Sigmoid colon (tissue), 7 donors: ENCODE results near the gene CHAF1B. TPM values are rescaled to one million over a fixed set of nuclear protein-coding genes. Genes with fewer than 3 reads are reported as not detected.
"Not testable (repeated sequence)": the region's sequence is repeated elsewhere in the genome, so short reads cannot be mapped to it uniquely, and the experiment has no call there.

Experiments
- DNase-seq: peaks from one replicate; pipeline ENCODE4 v3.0.0-alpha.2; 2019
- H3K27ac ChIP-seq, 4 donors: fragments of 200-600 bp; sonication (generic); one replicate each; pipeline ENCODE4 v1.5.1; 2016 to 2019; ENCODE audit warnings: mild to moderate bottlenecking in 1 of 4
- H3K27me3 ChIP-seq, 3 donors: fragments of 200-600 bp; sonication (generic); one replicate each; pipeline ENCODE4 v1.5.1; 2019; ENCODE audit warnings: mild to moderate bottlenecking in 1 of 3
- H3K36me3 ChIP-seq, 4 donors: fragments of 200-600 bp; sonication (generic); one replicate each; pipeline ENCODE4 v1.5.1; 2016 to 2019
- H3K4me1 ChIP-seq, 4 donors: fragments of 200-600 bp; sonication (generic); one replicate each; pipeline ENCODE4 v1.5.1; 2017 to 2019
- H3K4me3 ChIP-seq, 4 donors: fragments of 200-600 bp; sonication (generic); one replicate each; pipeline ENCODE4 v1.5.1; 2017 to 2019; ENCODE audit warnings: mild to moderate bottlenecking in 2 of 4, moderate library complexity in 1 of 4
- H3K9me3 ChIP-seq, 4 donors: fragments of 200-600 bp in 3 of 4; sonication (generic) in 3 of 4; one replicate each; pipeline versions ENCODE4 v1.5.1 to v1.6.1; 2013 to 2019
- CTCF ChIP-seq, 4 experiments: fragments of 450-650 bp in 3 of 4; fragments of 200-600 bp in 1 of 4; IDR thresholded peaks; one replicate each; pipeline ENCODE4 v1.5.1; 2016 to 2019; ENCODE audit warnings: antibody characterized with exemption in 4 of 4, mild to moderate bottlenecking in 3 of 4, moderate library complexity in 2 of 4
- EP300 ChIP-seq, 4 donors: sonication (generic); formaldehyde crosslinking; IDR thresholded peaks; one replicate each; pipeline ENCODE4 v1.6.1; 2017; ENCODE audit warnings: antibody characterized with exemption in 4 of 4
- POLR2A ChIP-seq, 2 donors: fragments of 450-650 bp; IDR thresholded peaks; one replicate each; pipeline ENCODE4 v1.6.1; 2016; ENCODE audit warnings: antibody characterized with exemption in 2 of 2, mild to moderate bottlenecking in 2 of 2, moderate library complexity in 2 of 2
- POLR2AphosphoS5 ChIP-seq, 4 donors: sonication (generic); formaldehyde crosslinking; IDR thresholded peaks; one replicate each; pipeline ENCODE4 v1.6.1; 2017; ENCODE audit warnings: antibody characterized with exemption in 4 of 4
- WGBS, 2 donors: extraction: QIAGEN DNeasy Blood & Tissue Kit; methylation state at CpG; one replicate each; pipeline ENCODE4 v1.1.7; 2013; 5-methylcytosine and 5-hydroxymethylcytosine counted together
- intact Hi-C: fragments of 100-400 bp; cut with DNase I; formaldehyde crosslinking; loops from one replicate; pipeline ENCODE4 v1.15.1; 2023
- polyA plus RNA-seq, 3 donors: library from polyadenylated mRNA; stranded (reverse); fragments of 200-250 nt; gene quantifications; one replicate each; pipeline ENCODE4 v1.2.3, GENCODE V29; 2013
- total RNA-seq, 4 donors: library from RNA; depleted of rRNA; stranded (reverse); fragments of >200 nt; gene quantifications; one replicate each; pipeline ENCODE4 v1.1.0, GENCODE V29; 2016
- donor health status: healthy with polysubstance abuse.
- donor health status: Bipolar disorder and iron deficiency.
- donor health status: healthy.

The CHAF1B gene
- total RNA-seq (under 1 TPM; 0.36 to 0.95 (median 0.61) TPM), polyA plus RNA-seq (1 to 10 TPM in 2 of 3 donors, under 1 TPM in 1; 0.60 to 3.5 (median 1.4) TPM)

DNA sequence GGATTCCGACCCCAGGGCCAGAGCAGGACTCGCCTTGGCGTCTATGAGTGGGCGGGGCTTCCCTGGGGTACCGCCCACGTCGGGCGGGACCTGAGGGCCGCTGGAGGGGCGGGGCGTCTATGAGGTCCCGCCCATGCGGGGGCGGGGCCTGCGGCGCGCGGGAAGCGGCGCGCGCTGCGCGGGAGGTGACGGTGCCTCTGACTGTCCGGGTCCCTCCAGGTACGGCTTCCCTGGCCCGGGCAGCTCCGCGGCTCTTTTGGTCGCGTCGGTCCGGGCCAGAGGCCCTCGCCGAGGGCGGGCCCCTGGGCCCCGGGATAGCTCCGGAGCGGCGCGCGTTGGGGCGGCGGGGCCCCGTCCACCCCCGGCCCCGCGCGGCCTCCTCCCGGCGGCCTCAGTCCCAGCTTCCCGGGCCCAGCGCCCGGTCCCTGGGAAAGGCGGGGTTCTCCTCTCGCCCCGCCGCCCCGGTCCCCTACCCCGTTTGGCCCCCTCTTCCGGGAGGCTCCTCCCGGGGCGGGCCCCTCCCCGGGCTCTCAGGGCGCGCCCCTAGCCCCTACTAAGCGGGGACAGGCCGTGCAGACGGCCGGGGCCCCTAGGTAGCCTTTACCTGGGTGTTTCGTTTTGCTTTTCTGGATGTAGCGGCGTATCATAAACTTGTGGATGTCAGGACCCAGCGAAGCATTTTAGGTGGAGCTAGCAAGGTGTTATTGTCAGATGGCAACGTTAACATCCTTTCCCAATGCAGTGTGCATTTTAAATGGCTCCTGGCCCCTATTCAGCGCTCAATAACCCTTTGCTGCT lies at the start of gene CHAF1B:
Gene CHAF1B (plus strand): TSS at position 160 of the 798 bp plus-strand sequence. CDS start 745 bp downstream, outside the sequence.
- Histone ChIP-seq H3K4me1 (peaks cover 0 to 15% (median 5%) of the 10 kb centered on the region in 4 donors), H3K27me3 (no peaks in the 10 kb centered on the region), H3K36me3 (no peaks in the 10 kb centered on the region), H3K9me3 (no peaks in the 10 kb centered on the region), H3K4me3 (peak within 1 kb of the TSS; percentile 56 to 83 (median 64)), H3K27ac (peak within 1 kb of the TSS; percentile 46 to 68 (median 60))
- TF ChIP-seq POLR2A (IDR thresholded peaks at IDR 0.05) = no peak
- TF ChIP-seq EP300 (IDR thresholded peaks at IDR 0.05) = no peak
- TF ChIP-seq POLR2AphosphoS5 (IDR thresholded peaks at IDR 0.05) = peak in 3 of 4 donors; percentile 5 to 44 (median 11)
- no peak for TF ChIP-seq CTCF (IDR thresholded peaks at IDR 0.05)
- peak; percentile 85 for DNase-seq
- WGBS, 2 donors = 1% methylated on average over 77 of the region's 77 CpGs
- intact Hi-C loops = loop anchor here (5.0 kb wide), 1 partner anchor 248 kb away; the partner anchor contains the start of gene CBR3

GRCh38 chr21:36337099-36337509 lies 48.1 kb upstream of the CHAF1B start:
- no peaks in the 10 kb centered on the region for H3K27me3 ChIP-seq
- H3K27ac ChIP-seq = no peak overlapping the region
- peaks cover 0 to 17% (median 4%) of the 10 kb centered on the region in 4 donors for H3K4me1 ChIP-seq
- DNase-seq = no peak
- no peak overlapping the region for H3K4me3 ChIP-seq
- no peak for TF ChIP-seq EP300 (IDR thresholded peaks at IDR 0.05)
- no peak for TF ChIP-seq CTCF (IDR thresholded peaks at IDR 0.05)
- TF ChIP-seq POLR2AphosphoS5 (IDR thresholded peaks at IDR 0.05) = no peak
- TF ChIP-seq POLR2A (IDR thresholded peaks at IDR 0.05) = no peak
- no peaks in the 10 kb centered on the region for H3K9me3 ChIP-seq
- H3K36me3 ChIP-seq = peaks cover 11 to 72% (median 27%) of the 10 kb centered on the region in 4 donors
- intact Hi-C loops = no loop called here
- 94 to 95% methylated on average over 3 of the region's 3 CpGs for WGBS, 2 donors

- no peak overlapping the region for H3K27ac ChIP-seq
- no peaks in the 10 kb centered on the region for H3K4me1 ChIP-seq
- H3K36me3 ChIP-seq = peaks cover 14 to 86% (median 38%) of the 10 kb centered on the region in 4 donors
- intact Hi-C loops = no loop called here
- H3K27me3 ChIP-seq = no peaks in the 10 kb centered on the region
- TF ChIP-seq CTCF (IDR thresholded peaks at IDR 0.05) = no peak
- TF ChIP-seq POLR2AphosphoS5 (IDR thresholded peaks at IDR 0.05) = no peak
- TF ChIP-seq EP300 (IDR thresholded peaks at IDR 0.05) = no peak
- TF ChIP-seq POLR2A (IDR thresholded peaks at IDR 0.05) = no peak
- no peak for DNase-seq
- WGBS, 2 donors = 97 to 98% methylated on average over 10 of the region's 10 CpGs
- no peaks in the 10 kb centered on the region for H3K9me3 ChIP-seq
- no peak overlapping the region for H3K4me3 ChIP-seq
These were observed 46.2 kb upstream of the CHAF1B start for GRCh38 chr21:36338975-36339374.

- H3K36me3 ChIP-seq = peaks cover 20 to 100% (median 54%) of the 10 kb centered on the region in 4 donors
- intact Hi-C loops, H3K27me3 ChIP-seq, H3K9me3 ChIP-seq, H3K4me3 ChIP-seq, H3K27ac ChIP-seq, H3K4me1 ChIP-seq, DNase-seq: not testable (repeated sequence)
- WGBS, 2 donors = 96 to 98% methylated on average over 7 of the region's 7 CpGs
These were observed 42.6 kb upstream of the CHAF1B start for GRCh38 chr21:36342581-36342980.

- intact Hi-C loops = no loop called here
- Histone ChIP-seq H3K4me1 (no peaks in the 10 kb centered on the region), H3K9me3 (no peaks in the 10 kb centered on the region), H3K27me3 (no peaks in the 10 kb centered on the region), H3K36me3 (peaks cover 22 to 98% (median 57%) of the 10 kb centered on the region in 4 donors), H3K4me3 (no peak overlapping the region), H3K27ac (no peak overlapping the region)
- DNase-seq = no peak
- TF ChIP-seq CTCF (IDR thresholded peaks at IDR 0.05) (no peak), POLR2A (IDR thresholded peaks at IDR 0.05) (no peak), POLR2AphosphoS5 (IDR thresholded peaks at IDR 0.05) (no peak), EP300 (IDR thresholded peaks at IDR 0.05) (no peak)
- WGBS, 2 donors = 83 to 96% methylated on average over 1 of the region's 1 CpG
These were observed 40.3 kb upstream of the CHAF1B start for GRCh38 chr21:36344931-36345330.
